PC-3 (cell line): Measurements from ENCODE around the gene HSPA8.

Experiments used
- CTCF ChIP-seq: fragments of 300-600 bp; sonication (generic); conservative IDR thresholded peaks from 2 replicates; pipeline ENCODE4 v1.5.1; 2017; ENCODE audit warnings: antibody characterized with exemption, low read depth, mild to moderate bottlenecking, low read length
- EZH2 ChIP-seq: fragments of 300-600 bp; sonication (generic); IDR thresholded peaks from one replicate; pipeline ENCODE4 v1.6.1; 2017; ENCODE audit warnings: antibody characterized with exemption, mild to moderate bottlenecking, low read length; ENCODE audit not compliant: unreplicated experiment
- EZH2phosphoT487 ChIP-seq: fragments of 300-600 bp; sonication (generic); IDR thresholded peaks from 2 replicates; pipeline ENCODE4 v1.6.1; 2018; ENCODE audit warnings: mild to moderate bottlenecking, antibody characterized with exemption, low read length, borderline replicate concordance

GRCh38 chr11:123033895-123034294 is 28.0 kb downstream of the HSPA8 start:
- TF ChIP-seq CTCF: no peak
- TF ChIP-seq EZH2: no peak
- TF ChIP-seq EZH2phosphoT487: no peak
